Measurements from ENCODE around the gene BIRC7.
A peak's percentile ranks its signal among the peaks of the same experiment; 100 is the strongest.
"Not testable (repeated sequence)": the region's sequence is repeated elsewhere in the genome, so short reads cannot be mapped to it uniquely, and the experiment has no call there.

Gene BIRC7

DNA sequence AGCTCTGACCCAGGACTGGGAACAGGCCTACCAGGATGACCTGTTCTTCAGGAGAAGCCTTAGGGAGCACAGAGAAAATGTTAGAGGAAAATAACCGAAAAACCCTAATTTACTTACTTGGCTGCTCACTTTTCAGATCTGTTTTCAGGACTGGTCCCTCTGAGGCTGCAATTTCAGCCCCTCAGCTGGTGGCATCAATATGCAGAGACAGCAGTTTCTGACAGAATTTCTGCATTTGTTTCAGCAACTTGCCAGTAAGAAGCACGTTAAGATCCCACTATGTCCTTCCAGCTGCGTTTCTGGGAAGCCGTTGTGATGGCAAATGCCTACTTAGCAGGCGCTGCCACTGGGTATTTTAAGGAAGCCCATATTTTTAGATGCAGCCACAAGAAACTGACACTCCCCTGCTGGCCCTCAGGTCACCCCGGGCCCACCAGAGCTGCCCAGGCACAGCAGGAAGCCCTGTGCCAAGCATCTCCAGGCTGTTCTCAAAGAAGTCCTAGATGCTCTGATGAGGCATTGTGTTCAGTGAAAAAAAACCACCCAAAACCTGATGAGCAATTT lies 27.3 kb upstream of the BIRC7 start:
- no peak for DNase-seq

DNA sequence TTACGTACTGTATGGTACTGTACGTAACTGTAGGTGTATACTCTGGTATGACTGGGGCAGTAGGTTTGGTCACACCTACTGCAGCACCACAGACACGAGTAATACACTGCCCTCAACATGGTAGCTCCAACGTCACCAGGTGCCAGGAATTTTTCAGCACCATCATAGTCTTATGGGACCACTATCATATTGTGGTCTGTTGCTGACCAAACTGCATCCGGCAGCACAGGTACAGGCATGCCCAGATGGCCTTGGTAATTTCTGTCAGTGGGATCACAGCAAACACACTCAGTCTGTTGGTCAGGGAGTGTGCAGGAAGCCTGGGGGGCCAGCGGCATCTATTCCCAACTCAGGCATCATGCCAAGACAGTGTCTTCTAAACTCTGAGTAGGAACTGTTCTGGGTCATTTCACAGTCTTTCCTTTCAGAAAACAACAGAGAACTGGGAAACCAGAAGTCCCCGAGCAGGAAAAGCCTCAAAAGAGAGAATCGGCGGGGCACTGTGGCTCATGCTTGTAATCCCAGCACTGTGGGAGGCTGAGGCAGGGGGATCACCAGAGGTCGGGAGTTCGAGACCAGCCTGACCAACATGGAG lies 25.6 kb upstream of the BIRC7 start:
- DNase-seq = no peak

DNA sequence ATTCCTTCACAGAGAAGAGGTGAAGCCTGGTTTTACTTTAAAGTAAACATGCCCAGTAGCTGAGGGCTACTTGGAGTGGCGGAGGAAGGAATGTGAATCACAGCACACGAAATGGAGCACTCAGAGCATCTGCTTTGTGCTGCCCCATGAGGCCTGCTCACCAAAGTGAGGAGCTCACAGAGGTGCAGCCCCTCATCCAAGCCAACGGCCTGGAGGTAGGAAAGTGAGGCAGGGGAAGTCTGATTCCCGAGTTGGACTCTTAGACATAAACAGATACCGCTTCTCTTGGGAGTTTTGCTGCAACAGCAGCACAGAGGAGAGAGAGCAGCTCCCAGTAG lies 23.3 kb upstream of the BIRC7 start:
- DNase-seq = no peak

DNA sequence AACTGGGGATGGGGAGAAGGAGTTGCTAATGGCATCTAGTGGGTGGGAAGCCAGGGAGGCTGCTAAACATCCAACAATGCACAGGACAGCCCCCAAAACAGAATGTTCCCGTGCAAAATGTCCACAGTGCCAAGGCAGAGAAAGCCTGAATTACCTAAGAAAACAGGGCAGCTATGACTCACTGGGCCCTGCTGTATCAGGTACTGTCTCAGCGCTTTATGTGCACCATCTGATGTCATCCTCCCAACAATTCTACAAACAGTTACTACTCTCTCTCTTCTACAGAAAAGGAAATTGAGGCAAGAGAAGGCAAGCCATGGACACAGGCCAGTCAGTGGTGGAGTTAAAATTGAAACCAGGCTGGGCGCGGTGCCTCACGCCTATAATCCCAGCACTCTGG lies 22.9 kb upstream of the BIRC7 start:
- DNase-seq = no peak

DNA sequence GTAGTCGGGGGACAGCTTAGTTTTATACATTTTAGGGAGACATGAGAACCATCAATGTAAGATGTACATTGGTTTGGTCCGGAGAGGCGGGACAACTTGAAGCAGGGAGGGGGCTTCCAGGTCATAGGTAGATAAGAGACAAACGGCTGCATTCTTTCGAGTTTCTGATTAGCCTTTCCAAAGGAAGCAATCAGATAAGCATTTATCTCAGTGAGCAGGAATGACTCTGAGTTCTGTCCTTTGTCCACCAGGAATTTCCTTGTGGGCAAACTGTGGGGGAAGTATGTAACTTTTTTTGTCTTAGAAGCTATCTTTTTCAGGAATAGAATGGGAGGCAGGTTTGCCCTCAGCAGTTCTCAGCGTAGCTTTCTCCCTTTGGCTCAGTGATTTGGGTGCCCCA lies 21.2 kb upstream of the BIRC7 start:
- no peak for DNase-seq

DNA sequence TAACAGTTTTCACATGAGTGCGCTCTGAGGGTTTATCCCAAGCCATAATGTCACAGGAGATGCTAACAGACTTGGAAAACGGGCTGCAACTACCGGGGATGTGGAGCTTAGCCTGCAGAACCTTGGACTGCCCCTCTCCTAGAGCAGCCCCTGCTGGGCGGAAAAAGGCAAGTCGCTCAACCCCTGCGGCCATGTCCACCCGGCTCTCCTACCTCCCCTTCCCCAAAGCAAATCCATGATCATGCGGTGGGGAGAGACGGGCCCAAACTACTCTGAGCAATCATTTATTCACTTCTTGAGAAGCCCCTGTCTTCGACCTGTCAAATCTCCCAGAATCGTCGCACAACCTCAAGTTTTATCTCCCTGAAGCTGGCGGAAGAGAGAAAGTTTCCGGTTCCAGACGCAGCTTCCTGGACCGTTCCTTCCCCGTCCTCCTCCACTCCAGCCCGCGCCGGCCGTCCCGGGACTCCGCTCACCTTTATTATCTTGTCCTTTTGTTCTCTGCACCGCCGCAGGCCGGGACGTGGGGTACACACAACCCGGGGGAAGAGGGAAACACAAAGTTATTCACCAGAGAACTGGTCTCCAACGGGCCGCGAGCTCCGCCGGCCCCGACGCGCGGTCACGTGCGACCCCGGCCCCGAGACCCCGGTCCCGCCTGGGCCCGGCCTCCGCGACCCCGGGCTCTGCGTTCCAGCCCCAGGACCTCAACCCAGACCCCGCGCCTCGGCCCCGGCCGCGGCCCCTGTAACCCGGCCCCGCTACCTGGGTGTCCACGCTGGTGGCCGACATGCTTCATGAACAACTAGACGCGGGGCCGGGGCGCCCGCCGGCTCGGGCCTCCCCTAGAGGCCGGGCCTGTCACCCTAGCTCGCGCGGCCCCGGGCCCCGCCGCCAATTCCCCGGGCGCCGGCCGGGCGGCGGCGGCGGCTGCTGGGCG lies 20.3 kb upstream of the BIRC7 start:
- peak; percentile 20 for DNase-seq

DNA sequence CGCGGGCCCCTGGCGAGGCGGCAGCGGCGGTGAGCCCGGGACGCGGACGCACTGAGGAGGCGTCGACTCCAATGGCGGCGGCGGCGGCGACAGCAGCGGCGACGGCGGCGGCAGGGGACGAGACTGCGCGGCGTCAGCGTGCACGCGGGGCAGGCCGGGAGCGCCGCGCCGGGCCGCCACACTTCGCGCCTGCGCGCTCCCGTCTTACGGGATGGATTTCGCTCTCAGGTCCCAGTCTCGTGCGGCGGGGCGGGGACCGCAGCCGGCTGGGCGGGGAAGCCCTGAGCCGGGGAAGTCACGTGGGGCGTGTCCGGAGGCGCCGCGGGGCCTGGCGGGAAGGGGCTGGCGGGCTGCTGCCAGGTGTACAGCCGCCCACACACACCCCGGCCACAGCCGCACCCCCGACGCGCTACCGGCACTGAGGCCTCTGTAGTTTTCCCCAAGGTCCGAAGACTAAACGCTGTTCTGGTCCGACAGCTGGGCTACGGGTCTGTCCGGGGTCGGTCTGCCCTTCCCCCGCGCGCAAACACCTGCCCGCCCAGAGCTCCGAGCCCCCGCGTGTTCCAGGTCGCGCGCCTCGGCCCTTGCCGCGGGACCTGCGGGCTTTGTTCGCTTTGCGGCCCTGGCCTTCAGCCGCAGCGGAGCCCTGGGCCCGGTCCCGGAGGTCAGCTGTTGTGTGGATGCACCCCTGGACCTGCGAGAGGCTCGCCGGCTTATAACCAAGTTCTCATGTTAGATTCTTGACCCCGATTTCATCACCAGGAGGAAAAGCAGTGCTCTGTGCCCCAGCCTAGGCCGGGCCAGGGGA lies 19.5 kb upstream of the BIRC7 start, which contains the start of gene YTHDF1:
Gene YTHDF1, minus strand, starts transcription at position 91 of the 808 bp plus-strand sequence. CDS start 239 bp downstream, outside the sequence.
- DNase-seq = peak; percentile 92

DNA sequence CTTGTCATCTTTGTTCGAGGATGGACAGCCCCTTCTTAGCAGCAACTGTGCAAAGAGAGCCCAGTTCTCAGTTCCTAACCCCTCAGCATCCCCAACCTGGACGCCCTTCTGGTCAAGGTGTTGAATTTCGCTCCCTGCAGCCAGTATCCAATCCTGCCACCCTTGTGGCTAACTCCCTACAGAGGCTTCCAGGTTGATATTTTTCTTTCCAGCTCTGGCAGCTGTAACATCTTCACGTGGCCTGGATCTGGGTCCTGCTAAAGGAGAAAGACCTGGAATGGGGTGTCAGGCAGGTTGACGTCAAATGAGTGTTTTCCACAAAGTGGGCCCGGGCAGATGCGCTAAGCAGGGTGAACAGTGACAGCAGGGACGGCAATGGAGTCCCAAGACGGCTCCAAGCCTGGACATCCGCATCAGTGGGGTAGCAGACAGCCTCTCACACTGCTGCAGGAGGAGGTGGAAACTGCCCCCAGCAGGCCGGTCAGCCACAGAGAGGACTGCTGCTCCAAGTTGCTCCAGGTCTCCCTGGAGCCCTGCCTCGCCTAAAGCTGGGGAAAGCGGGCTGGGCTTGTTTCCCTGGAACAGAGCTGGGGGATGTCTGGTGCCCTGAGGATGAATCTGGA lies 18.7 kb upstream of the BIRC7 start:
- no peak for DNase-seq

DNA sequence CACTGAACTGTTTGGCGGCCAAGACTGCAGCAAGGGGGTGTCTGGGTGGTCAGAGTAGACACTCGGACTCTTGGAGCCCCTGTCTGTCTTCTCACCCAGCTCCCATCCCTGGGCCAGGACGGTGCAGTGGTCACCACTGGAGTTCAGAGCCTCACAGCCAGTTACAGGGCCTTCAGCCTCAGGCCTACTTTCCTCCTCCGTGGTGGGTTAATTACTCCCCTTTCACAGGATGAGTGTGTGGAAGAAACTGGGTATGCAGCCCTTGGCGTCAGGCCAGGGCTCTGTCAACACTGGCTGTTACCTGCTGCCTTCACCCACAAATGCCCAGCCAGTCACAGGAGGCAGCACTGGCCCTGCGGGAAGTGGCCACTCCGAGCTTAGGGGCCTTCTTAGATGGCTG lies 18.0 kb upstream of the BIRC7 start:
- DNase-seq = no peak

DNA sequence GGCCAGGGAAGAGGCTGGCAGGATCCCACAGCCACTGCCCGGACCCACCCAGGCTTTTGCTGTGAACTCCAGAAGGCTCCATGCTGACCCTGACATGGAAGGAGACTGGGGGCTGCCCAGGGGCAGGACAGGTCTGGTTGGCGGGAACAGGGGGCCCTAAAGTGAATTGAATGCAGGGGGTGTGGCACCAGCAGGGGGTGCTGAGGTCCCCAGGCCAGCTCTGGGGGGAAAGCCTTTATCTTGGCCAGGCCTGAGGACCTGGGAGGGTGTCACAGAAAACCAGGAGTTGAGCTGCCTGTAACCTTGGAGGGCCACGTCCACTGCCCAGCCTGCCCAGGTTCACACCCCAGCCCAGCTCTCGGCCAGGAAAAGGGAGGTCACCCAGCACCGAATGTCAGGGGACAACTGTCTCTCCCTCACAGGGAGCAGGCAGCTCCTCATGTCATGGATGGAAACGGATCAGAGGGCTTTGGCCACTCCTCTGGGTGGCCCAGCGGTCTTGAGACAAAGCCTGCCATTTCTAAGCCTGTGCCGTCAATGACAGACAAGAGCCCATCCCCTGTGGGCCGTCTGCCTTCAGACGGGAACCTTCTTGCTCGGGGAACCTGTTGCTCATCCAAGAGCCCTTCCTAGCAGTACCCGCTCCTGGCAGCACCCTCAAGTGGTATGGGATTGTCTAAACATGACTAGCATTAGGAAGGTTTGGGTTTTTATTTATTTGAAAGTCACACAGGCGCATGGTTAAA lies 16.8 kb upstream of the BIRC7 start:
- DNase-seq = no peak

DNA sequence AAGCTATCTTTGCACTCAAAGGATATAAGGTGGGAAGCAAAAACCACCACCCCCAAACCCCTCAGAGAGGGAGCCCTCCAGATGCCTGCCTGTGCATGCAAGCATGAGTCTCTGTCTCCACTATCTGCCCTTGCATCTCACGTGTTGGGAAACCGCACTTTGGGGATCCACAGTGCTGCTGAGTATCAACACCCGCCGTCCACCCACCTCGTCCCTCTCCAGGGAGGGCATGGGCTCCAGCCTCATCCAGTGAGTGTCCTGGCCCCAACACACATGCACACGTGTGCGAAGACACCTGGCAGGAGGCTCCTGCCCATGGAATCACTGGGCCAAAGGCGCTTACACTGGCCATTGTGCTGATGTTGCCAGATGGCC lies 16.3 kb upstream of the BIRC7 start:
- no peak for DNase-seq

DNA sequence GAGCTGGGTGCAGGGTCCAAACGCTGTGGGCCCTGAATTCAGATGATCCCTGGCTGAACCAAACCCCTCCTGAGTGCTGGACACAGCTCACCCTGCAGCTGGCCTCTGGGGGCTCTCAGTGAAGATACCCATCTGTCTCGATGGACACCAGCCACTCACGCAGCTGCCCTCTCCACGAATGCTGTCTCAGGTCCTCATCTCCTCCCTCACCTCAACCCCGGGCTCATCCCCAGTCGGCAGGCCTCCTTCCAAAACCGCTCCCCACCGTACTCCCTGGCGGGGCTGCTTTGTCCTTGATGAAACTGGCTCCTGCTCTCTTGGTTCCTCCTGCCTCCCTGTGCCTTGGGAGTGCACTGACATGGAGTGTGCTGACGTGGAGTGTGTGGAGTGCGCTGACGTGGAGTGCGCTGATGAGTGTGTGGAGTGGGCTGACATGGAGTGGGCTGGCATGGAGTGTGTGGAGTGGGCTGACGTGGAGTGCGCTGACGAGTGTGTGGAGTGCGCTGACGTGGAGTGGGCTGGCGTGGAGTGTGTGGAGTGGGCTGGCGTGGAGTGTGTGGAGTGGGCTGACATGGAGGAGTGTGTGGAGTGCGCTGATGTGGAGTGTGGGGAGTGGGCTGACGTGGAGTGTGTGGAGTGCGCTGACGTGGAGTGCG lies 15.7 kb upstream of the BIRC7 start:
- no peak for DNase-seq

DNA sequence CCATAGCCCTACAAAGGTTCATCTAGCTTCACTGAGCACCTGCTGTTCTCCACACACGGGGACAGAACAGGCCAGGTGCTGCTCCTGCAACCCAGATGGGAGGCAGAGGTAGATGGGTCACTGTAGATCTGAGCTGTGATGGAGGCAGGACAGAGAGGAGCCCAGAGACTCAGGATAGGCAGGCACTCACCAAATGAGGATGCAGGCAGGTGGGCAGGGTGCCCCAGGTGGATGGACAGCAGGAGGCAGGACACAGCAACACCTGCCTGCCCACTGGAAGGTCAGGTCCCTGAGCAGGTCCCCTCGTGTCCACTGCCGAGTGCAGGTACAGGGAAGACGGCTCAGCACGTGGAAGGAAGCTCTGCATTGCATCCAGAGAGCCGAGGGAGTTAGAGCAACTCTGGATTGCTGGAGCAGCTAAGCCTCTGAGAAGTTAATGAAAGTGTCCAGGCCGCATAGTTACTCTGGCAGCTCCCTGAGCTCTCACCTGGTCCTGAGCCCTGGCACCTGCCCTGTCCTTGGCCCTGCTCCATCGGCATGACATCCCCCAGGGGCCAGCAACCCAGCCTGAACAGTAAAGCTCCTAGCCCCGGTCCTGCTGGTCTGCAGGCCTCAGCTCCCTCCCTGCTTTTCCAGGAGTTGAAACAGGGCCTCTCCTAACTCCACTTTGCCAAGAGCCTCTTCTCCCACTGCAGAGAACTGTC lies 14.9 kb upstream of the BIRC7 start:
- DNase-seq = no peak

DNA sequence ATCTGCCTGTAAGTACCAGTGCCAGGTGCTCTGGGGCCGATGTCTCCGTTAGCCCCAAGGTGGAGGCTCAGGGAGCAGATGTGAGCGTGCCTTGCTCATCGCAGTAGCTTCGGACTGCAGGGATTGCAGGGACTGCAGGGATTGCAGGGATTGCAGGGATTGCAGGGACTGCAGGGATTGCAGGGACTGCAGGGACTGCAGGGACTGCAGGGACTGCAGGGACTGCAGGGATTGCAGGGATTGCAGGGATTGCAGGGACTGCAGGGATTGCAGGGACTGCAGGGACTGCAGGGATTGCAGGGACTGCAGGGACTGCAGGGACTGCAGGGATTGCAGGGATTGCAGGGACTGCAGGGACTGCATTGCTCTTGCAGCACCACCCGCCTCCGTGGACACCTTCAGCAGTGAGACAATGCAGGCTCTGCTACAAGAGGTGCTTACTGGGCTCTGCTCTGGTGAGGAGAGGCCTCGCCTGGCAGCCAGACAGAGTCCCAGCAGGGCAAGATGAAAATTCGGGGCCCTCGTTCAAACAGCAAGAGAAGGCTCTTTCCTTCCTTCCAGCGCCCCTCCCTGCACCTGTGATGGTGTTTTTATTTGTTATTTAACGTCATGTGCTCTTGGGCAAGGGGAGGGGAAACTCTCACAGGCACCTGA lies 14.2 kb upstream of the BIRC7 start:
- DNase-seq = not testable (repeated sequence)

DNA sequence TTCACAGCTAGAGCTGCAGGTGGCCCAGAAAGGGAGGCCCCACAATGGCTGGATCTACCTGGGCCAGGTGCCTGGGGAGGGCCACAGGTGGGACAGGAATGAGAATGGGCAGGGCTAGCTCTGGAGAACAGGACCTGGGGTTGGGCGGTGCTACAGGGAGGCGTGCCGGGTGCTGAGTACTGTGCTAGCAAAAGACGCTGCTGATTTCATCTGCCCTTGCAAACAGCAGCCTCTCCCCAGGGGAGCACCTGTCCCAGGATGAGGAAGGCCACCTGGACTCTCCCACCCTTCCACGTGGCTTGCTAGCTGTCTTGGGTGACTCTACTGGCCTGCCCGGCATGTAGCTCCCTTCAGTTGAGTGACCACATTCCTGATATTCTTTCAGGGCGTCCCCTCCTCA lies 13.2 kb upstream of the BIRC7 start:
- DNase-seq = no peak

DNA sequence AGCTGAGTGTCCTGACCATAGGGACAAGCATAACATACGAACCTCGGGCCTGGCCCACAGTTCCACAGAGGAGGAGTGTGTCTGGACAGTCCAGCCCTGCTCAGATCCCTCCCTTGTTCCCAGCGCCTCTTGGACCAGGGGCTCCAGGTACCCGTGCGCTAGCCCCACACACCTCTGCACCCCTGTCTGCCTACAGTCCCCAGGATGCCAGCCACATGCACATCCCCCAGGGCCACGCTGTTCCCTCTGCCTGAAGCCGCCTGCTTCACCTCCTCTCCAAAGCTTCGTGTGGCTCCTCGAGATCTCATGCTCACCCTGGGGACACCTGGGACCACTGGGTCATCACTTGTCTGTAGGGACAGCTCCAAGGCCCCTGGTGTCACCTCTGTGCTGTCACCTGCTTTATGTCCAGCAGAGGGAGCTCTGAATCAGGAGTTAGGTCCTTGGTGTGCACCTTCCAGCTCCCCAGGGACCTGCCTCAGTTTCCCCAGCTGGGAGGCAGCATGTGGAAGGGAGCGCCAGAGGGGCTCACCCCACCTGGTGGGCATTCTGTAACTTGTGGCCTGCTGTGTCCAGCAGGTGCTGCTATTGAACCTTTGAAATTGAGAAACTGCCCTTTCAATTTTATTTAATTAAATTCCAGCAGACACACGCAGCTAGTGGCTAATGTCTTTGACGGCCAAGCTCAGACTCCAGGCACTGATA lies 12.4 kb upstream of the BIRC7 start:
- DNase-seq = peak; percentile 29

DNA sequence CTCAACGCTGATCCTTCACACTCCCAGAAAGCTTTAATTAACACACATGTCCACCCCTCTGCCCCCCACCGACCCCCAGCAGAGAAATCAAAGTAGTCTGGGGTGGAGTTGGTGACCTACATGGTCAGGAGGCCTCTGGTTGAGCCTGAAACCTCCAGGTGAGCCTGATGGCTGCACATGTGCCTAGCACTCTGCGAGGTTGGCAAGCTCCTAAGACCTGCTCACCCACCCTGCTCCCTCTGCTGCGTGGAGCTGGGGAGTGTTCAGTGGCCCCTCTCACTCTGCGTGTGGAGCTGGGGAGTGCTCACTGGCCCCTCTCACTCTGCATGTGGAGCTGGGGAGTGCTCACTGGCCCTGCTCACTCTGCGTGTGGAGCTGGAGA lies 11.9 kb upstream of the BIRC7 start:
- no peak for DNase-seq

DNA sequence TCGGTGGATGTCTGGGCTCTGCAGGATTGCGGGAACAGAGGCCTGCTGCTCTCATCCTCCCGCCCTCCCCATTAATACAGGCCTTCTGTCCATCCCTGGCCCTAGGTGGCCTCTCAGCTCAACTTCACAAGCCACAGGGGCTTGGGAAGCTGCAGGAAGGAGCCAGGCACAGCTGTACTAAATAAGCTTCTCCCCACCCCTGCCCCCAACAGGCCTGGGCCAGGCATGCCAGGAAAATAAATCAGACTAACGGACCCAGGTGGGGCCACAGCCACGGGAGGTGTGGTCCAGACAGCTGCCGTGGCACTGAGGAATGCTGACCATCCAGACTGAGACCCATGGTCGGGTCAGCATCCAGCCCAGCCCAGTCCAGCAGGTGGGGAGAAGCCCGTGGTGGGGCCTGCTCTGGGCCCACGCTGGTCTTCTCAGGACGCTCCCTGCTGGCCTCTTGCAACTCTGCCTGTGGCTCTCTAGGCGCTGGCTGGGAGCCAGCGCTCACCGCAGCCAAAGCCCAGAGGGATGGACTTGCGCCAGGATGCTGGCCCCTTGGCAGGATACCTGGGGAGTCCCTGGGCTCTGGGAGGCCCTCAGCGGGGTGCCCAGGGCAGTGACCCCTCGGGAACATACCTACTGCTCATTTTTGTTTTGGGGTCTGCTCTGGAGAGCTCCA lies 11.2 kb upstream of the BIRC7 start:
- DNase-seq = peak; percentile 69

DNA sequence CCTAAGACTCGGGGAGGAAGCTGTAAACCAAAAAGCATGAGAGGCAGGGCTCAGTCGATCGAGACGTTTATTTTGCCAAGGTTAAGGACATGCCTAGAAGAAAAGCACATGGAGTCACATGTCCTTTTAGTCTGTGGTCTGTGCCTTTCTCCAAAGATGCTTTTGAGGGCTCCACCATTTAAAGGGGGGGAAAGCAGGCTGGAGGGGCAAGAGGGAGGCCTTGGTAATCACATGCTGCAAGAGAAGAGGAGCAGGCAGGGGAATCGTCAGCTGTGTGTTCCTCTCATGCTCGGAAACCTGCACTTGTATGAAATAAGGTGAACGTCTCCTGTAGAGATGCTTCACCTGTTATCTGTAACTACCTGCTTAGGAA lies 10.6 kb upstream of the BIRC7 start:
- DNase-seq = no peak
